ENCODE results near the gene RIC8A. TPM values are rescaled to one million over a fixed set of nuclear protein-coding genes. Genes with fewer than 3 reads are reported as not detected.
"Not testable (repeated sequence)": the region's sequence is repeated elsewhere in the genome, so short reads cannot be mapped to it uniquely, and the experiment has no call there.

Gene RIC8A
- 65.7 TPM for polyA plus RNA-seq

- Mint-ChIP-seq H3K27ac (peak within 1 kb of the TSS; percentile 97 to 99 (median 98)), H3K4me3 (peak within 1 kb of the TSS; percentile 96 to 99 (median 98)), H3K36me3 (peaks cover 2% of the 10 kb centered on the region), H3K27me3 (no peaks in the 10 kb centered on the region), H3K9me3 (no peaks in the 10 kb centered on the region), H3K4me1 (peaks cover 6 to 35% (median 14%) of the 10 kb centered on the region in 3 donors)
Measured at GRCh38 chr11:207208-207862, at the start of gene RIC8A, which contains the start of gene BET1L. RIC8A (plus strand) TSS chr11:207708; CDS start chr11:208855, 1,147 bp downstream. BET1L (minus strand) TSS chr11:207399; CDS start chr11:207321, 78 bp downstream.

GRCh38 chr11:180242-180641 lies 27.3 kb upstream of the RIC8A start:
- H3K4me1 Mint-ChIP-seq, H3K27ac Mint-ChIP-seq, H3K4me3 Mint-ChIP-seq, H3K9me3 Mint-ChIP-seq, H3K36me3 Mint-ChIP-seq, H3K27me3 Mint-ChIP-seq: not testable (repeated sequence)

- H3K4me3 Mint-ChIP-seq, H3K36me3 Mint-ChIP-seq, H3K27ac Mint-ChIP-seq, H3K9me3 Mint-ChIP-seq, H3K4me1 Mint-ChIP-seq, H3K27me3 Mint-ChIP-seq: not testable (repeated sequence)
Measured at GRCh38 chr11:189200-189783, 18.2 kb upstream of the RIC8A start.

- not testable (repeated sequence) for H3K4me1 Mint-ChIP-seq, H3K27ac Mint-ChIP-seq, H3K9me3 Mint-ChIP-seq, H3K27me3 Mint-ChIP-seq, H3K4me3 Mint-ChIP-seq, H3K36me3 Mint-ChIP-seq
Measured at GRCh38 chr11:189843-190311, 17.6 kb upstream of the RIC8A start.

- not testable (repeated sequence) for H3K4me1 Mint-ChIP-seq, H3K4me3 Mint-ChIP-seq, H3K27ac Mint-ChIP-seq, H3K36me3 Mint-ChIP-seq, H3K27me3 Mint-ChIP-seq, H3K9me3 Mint-ChIP-seq
Measured at GRCh38 chr11:190546-190945, 17.0 kb upstream of the RIC8A start.

- not testable (repeated sequence) for H3K36me3 Mint-ChIP-seq, H3K4me3 Mint-ChIP-seq, H3K9me3 Mint-ChIP-seq, H3K27me3 Mint-ChIP-seq, H3K27ac Mint-ChIP-seq, H3K4me1 Mint-ChIP-seq
Measured at GRCh38 chr11:191490-192478, 15.7 kb upstream of the RIC8A start.

- H3K27ac Mint-ChIP-seq, H3K4me3 Mint-ChIP-seq: not testable (repeated sequence)
Measured at GRCh38 chr11:192674-193128, 14.8 kb upstream of the RIC8A start, which contains the start of gene SCGB1C1. SCGB1C1 (plus strand) TSS chr11:193078; CDS start chr11:193100, 22 bp downstream.

GRCh38 chr11:193481-193880 lies 14.0 kb upstream of the RIC8A start:
- not testable (repeated sequence) for H3K27ac Mint-ChIP-seq, H3K4me3 Mint-ChIP-seq, H3K27me3 Mint-ChIP-seq, H3K4me1 Mint-ChIP-seq, H3K9me3 Mint-ChIP-seq, H3K36me3 Mint-ChIP-seq

More at GRCh38 chr11:192674-193128, 14.8 kb upstream of the RIC8A start, which contains the start of gene SCGB1C1:
- H3K27me3 Mint-ChIP-seq, H3K9me3 Mint-ChIP-seq, H3K36me3 Mint-ChIP-seq, H3K4me1 Mint-ChIP-seq: not testable (repeated sequence)

- H3K27me3 Mint-ChIP-seq: no peaks in the 10 kb centered on the region
- no peak overlapping the region for H3K27ac Mint-ChIP-seq
- H3K4me3 Mint-ChIP-seq: no peak overlapping the region
- peaks cover 0 to 6% (median 5%) of the 10 kb centered on the region in 3 donors for H3K4me1 Mint-ChIP-seq
- H3K9me3 Mint-ChIP-seq: no peaks in the 10 kb centered on the region
- no peaks in the 10 kb centered on the region for H3K36me3 Mint-ChIP-seq
Measured at GRCh38 chr11:196786-197731, 10.4 kb upstream of the RIC8A start.

- Mint-ChIP-seq H3K27ac (no peak overlapping the region), H3K4me1 (peaks cover 3 to 13% (median 9%) of the 10 kb centered on the region in 3 donors), H3K9me3 (no peaks in the 10 kb centered on the region), H3K4me3 (no peak overlapping the region), H3K36me3 (no peaks in the 10 kb centered on the region), H3K27me3 (no peaks in the 10 kb centered on the region)
Measured at GRCh38 chr11:197741-198235, 9.7 kb upstream of the RIC8A start.

GRCh38 chr11:198236-198806 lies 9.2 kb upstream of the RIC8A start:
- Mint-ChIP-seq H3K27me3 (no peaks in the 10 kb centered on the region), H3K4me3 (peak overlapping the region in 1 of 4 donors; percentile 54), H3K4me1 (peaks cover 7 to 16% (median 9%) of the 10 kb centered on the region in 3 donors), H3K36me3 (no peaks in the 10 kb centered on the region), H3K9me3 (no peaks in the 10 kb centered on the region), H3K27ac (no peak overlapping the region)

- Mint-ChIP-seq H3K9me3 (no peaks in the 10 kb centered on the region), H3K4me1 (peaks cover 12 to 16% (median 13%) of the 10 kb centered on the region in 3 donors), H3K27me3 (no peaks in the 10 kb centered on the region), H3K36me3 (peaks cover 2% of the 10 kb centered on the region), H3K27ac (peak overlapping the region in 1 of 3 donors; percentile 81), H3K4me3 (no peak overlapping the region)
Measured at GRCh38 chr11:199004-199581, 8.4 kb upstream of the RIC8A start.

- Mint-ChIP-seq H3K27ac (no peak overlapping the region), H3K36me3 (peaks cover 2% of the 10 kb centered on the region), H3K9me3 (no peaks in the 10 kb centered on the region), H3K27me3 (no peaks in the 10 kb centered on the region), H3K4me1 (peaks cover 13 to 17% (median 16%) of the 10 kb centered on the region in 3 donors), H3K4me3 (no peak overlapping the region)
Measured at GRCh38 chr11:199782-200181, 7.7 kb upstream of the RIC8A start.

Measured in IgD-negative memory B cell (primary cell).